WTC11 (cell line): Measurements from ENCODE around the gene DNASE1L2. TPM values are rescaled to one million over a fixed set of nuclear protein-coding genes. Genes with fewer than 3 reads are reported as not detected.
"Not testable (repeated sequence)": the region's sequence is repeated elsewhere in the genome, so short reads cannot be mapped to it uniquely, and the experiment has no call there.

Experiments used
- ATAC-seq: fragments of 200-7000 bp; cut with Tn5 transposase; 2 replicates; pipeline ENCODE4 v1.10.0; 2021; ENCODE audit warnings: mild to moderate bottlenecking, moderate library complexity
- CTCF ChIA-PET: fragments of 300-600 bp; sonication (Branson Sonifier 250); formaldehyde crosslinking; loops from one replicate; lab custom pipeline; 2021; ENCODE audit warnings: antibody characterized with exemption; lab: Charles Lee
- POLR2A ChIA-PET: fragments of 350-600 bp; sonication (Branson Sonifier 250); formaldehyde crosslinking; loops from one replicate; lab custom pipeline; 2021; ENCODE audit warnings: antibody characterized with exemption; lab: Charles Lee
- DNase-seq: peaks from one replicate; pipeline ENCODE4 v3.0.0; 2021; ENCODE audit warnings: low spot score
- H3K27ac Mint-ChIP-seq: 2 replicates; pipeline ENCODE4 v1.8.0; 2021; ENCODE audit warnings: mixed read lengths
- H3K27me3 Mint-ChIP-seq: 2 replicates; pipeline ENCODE4 v1.8.0; 2021; ENCODE audit warnings: low read depth, mild to moderate bottlenecking, moderate library complexity, mixed read lengths
- H3K36me3 Mint-ChIP-seq: 2 replicates; pipeline ENCODE4 v1.8.0; 2021; ENCODE audit warnings: mixed read lengths
- H3K4me1 Mint-ChIP-seq: 2 replicates; pipeline ENCODE4 v1.8.0; 2022; ENCODE audit warnings: mixed read lengths
- H3K4me3 Mint-ChIP-seq: 2 replicates; pipeline ENCODE4 v1.8.0; 2021; ENCODE audit warnings: mild to moderate bottlenecking, moderate library complexity, mixed read lengths
- H3K9me3 Mint-ChIP-seq: 2 replicates; pipeline ENCODE4 v1.8.0; 2021; ENCODE audit warnings: mixed read lengths
- ATF2 ChIP-seq: sonication (generic); formaldehyde crosslinking; IDR thresholded peaks from 2 replicates; pipeline ENCODE4 v1.8.1; 2022; ENCODE audit warnings: low read depth, missing genetic modification reagents, borderline replicate concordance
- ATF6 ChIP-seq: sonication (generic); formaldehyde crosslinking; IDR thresholded peaks from 2 replicates; pipeline ENCODE4 v1.8.1; 2023; ENCODE audit warnings: mild to moderate bottlenecking, missing genetic modification reagents
- CBFB ChIP-seq: sonication (generic); formaldehyde crosslinking; IDR thresholded peaks from 2 replicates; pipeline ENCODE4 v1.8.1; 2022; ENCODE audit warnings: mild to moderate bottlenecking, low read depth, missing genetic modification reagents
- EMX1 ChIP-seq: fragments of 250-450 bp; sonication (Bioruptor Pico); IDR thresholded peaks from 2 replicates; pipeline ENCODE4 v1.8.0; 2021; ENCODE audit warnings: mild to moderate bottlenecking
- ESRRA ChIP-seq: sonication (generic); formaldehyde crosslinking; IDR thresholded peaks from 2 replicates; pipeline ENCODE4 v1.8.1; 2022; ENCODE audit warnings: mild to moderate bottlenecking, missing genetic modification reagents, borderline replicate concordance
- FOXP1 ChIP-seq: sonication (generic); formaldehyde crosslinking; IDR thresholded peaks from 2 replicates; pipeline ENCODE4 v1.8.0; 2022; ENCODE audit warnings: missing genetic modification reagents, mild to moderate bottlenecking, moderate library complexity, borderline replicate concordance
- GRHL2 ChIP-seq: fragments of 250-450 bp; sonication (Bioruptor Pico); IDR thresholded peaks from 2 replicates; pipeline ENCODE4 v1.8.0; 2022; ENCODE audit warnings: mild to moderate bottlenecking, moderate library complexity; ENCODE audit not compliant: insufficient replicate concordance, severe bottlenecking
- HMGXB4 ChIP-seq: sonication (generic); formaldehyde crosslinking; IDR thresholded peaks from 2 replicates; pipeline ENCODE4 v1.8.1; 2023; ENCODE audit warnings: mild to moderate bottlenecking, moderate library complexity, missing genetic modification reagents
- JAZF1 ChIP-seq: fragments of 250-450 bp; sonication (Bioruptor Pico); IDR thresholded peaks from 2 replicates; pipeline ENCODE4 v1.9.0; 2021; ENCODE audit warnings: moderate library complexity, mild to moderate bottlenecking, inconsistent platforms
- NR2C2 ChIP-seq: sonication (generic); formaldehyde crosslinking; IDR thresholded peaks from 2 replicates; pipeline ENCODE4 v1.8.0; 2022; ENCODE audit warnings: mild to moderate bottlenecking, missing genetic modification reagents
- NR3C1 ChIP-seq: sonication (generic); formaldehyde crosslinking; conservative IDR thresholded peaks from 2 replicates; pipeline ENCODE4 v1.8.1; 2023; ENCODE audit warnings: low read depth, mild to moderate bottlenecking, missing genetic modification reagents
- PRDM15 ChIP-seq: sonication (generic); formaldehyde crosslinking; IDR thresholded peaks from 2 replicates; pipeline ENCODE4 v1.8.0; 2022; ENCODE audit warnings: missing genetic modification reagents
- ZNF121 ChIP-seq: sonication (generic); formaldehyde crosslinking; IDR thresholded peaks from 2 replicates; pipeline ENCODE4 v1.8.0; 2023; ENCODE audit warnings: missing genetic modification reagents
- ZNF281 ChIP-seq: sonication (generic); formaldehyde crosslinking; IDR thresholded peaks from 2 replicates; pipeline ENCODE4 v1.8.0; 2023; ENCODE audit warnings: mild to moderate bottlenecking, missing genetic modification reagents
- ZNF396 ChIP-seq: fragments of 250-450 bp; sonication (Bioruptor Pico); IDR thresholded peaks from 2 replicates; pipeline ENCODE4 v1.8.0; 2021; ENCODE audit warnings: mild to moderate bottlenecking, moderate library complexity, borderline replicate concordance
- total RNA-seq: library from RNA; stranded (reverse); gene quantifications from 3 replicates; pipeline ENCODE4 v1.2.3, GENCODE V29; 2021

The DNASE1L2 gene
- total RNA-seq, 1 experiment from 2014 or later, result 0.66 TPM

- TF ChIP-seq ATF2 (CRISPR knock-in tag) (no peak), GRHL2 (CRISPR knock-in tag) (no peak), PRDM15 (CRISPR knock-in tag) (no peak), ZNF121 (CRISPR knock-in tag) (no peak), JAZF1 (CRISPR knock-in tag) (no peak), ZNF396 (no peak), ATF6 (CRISPR knock-in tag) (no peak), EMX1 (CRISPR knock-in tag) (no peak), ESRRA (CRISPR knock-in tag) (no peak)
Observed at GRCh38 chr16:2260250-2260649, 24.0 kb downstream of the DNASE1L2 start (continued).

GRCh38 chr16:2263026-2263425 is 26.8 kb downstream of the DNASE1L2 start:
- not testable (repeated sequence) for H3K27ac Mint-ChIP-seq, H3K4me3 Mint-ChIP-seq, H3K9me3 Mint-ChIP-seq, DNase-seq, H3K27me3 Mint-ChIP-seq, ATAC-seq
- peaks cover 83% of the 10 kb centered on the region for H3K36me3 Mint-ChIP-seq
- ChIA-PET POLR2A (interaction anchor here (0.6 to 2.4 kb wide), 4 partner anchors 9 to 37 kb away, joined by 4 to 12 read pairs (median 4); partner anchors contain the start of genes DNASE1L2 and ECI1), CTCF (interaction anchor here (1.1 to 1.8 kb wide), 3 partner anchors 11 to 238 kb away, joined by 3 to 12 read pairs (median 3); partner anchors contain the start of gene ECI1)
- peaks cover 24% of the 10 kb centered on the region for H3K4me1 Mint-ChIP-seq

GRCh38 chr16:2266887-2267286 is 30.6 kb downstream of the DNASE1L2 start:
- POLR2A ChIA-PET, result interaction anchor here (1.0 kb wide), 1 partner anchor 15 kb away, joined by 3 read pairs; the partner anchor contains the start of gene ECI1
- Mint-ChIP-seq H3K4me1 (peaks cover 31% of the 10 kb centered on the region), H3K4me3 (peak overlapping the region; percentile 90), H3K36me3 (peaks cover 46% of the 10 kb centered on the region), H3K27ac (peak overlapping the region; percentile 91)
- DNase-seq, H3K9me3 Mint-ChIP-seq, H3K27me3 Mint-ChIP-seq, CTCF ChIA-PET, ATAC-seq: not testable (repeated sequence)

GRCh38 chr16:2267505-2267912 is 31.3 kb downstream of the DNASE1L2 start:
- H3K4me1 Mint-ChIP-seq, result peaks cover 31% of the 10 kb centered on the region
- TF ChIP-seq NR3C1 (peak; percentile 77; the same call in 1 of the 2 replicates), HMGXB4 (CRISPR knock-in tag) (peak; percentile 49; the same call in 1 of the 2 replicates), FOXP1 (CRISPR knock-in tag) (0 out of 2 replicates have a peak, but pooled peaks have one; percentile 13), NR2C2 (peak; percentile 62; the same call in 1 of the 2 replicates), ZNF281 (0 out of 2 replicates have a peak, but pooled peaks have one; percentile 1), CBFB (CRISPR knock-in tag) (peak; percentile 37; the same call in 1 of the 2 replicates)
- peak overlapping the region; percentile 90 for H3K4me3 Mint-ChIP-seq
- H3K27ac Mint-ChIP-seq, result peak overlapping the region; percentile 99
- POLR2A ChIA-PET, result interaction anchor here (1.0 kb wide), 1 partner anchor 16 kb away, joined by 3 read pairs; the partner anchor contains the start of gene ECI1
- H3K27me3 Mint-ChIP-seq, CTCF ChIA-PET, H3K9me3 Mint-ChIP-seq: not testable (repeated sequence)
- peaks cover 39% of the 10 kb centered on the region for H3K36me3 Mint-ChIP-seq
- DNase-seq (peak; percentile 36), ATAC-seq (peak; percentile 40)
